ENCODE measurements around the gene DACT2.
A peak's percentile ranks its signal among the peaks of the same experiment; 100 is the strongest.
"Not testable (repeated sequence)": the region's sequence is repeated elsewhere in the genome, so short reads cannot be mapped to it uniquely, and the experiment has no call there.

The DACT2 gene, protein sequence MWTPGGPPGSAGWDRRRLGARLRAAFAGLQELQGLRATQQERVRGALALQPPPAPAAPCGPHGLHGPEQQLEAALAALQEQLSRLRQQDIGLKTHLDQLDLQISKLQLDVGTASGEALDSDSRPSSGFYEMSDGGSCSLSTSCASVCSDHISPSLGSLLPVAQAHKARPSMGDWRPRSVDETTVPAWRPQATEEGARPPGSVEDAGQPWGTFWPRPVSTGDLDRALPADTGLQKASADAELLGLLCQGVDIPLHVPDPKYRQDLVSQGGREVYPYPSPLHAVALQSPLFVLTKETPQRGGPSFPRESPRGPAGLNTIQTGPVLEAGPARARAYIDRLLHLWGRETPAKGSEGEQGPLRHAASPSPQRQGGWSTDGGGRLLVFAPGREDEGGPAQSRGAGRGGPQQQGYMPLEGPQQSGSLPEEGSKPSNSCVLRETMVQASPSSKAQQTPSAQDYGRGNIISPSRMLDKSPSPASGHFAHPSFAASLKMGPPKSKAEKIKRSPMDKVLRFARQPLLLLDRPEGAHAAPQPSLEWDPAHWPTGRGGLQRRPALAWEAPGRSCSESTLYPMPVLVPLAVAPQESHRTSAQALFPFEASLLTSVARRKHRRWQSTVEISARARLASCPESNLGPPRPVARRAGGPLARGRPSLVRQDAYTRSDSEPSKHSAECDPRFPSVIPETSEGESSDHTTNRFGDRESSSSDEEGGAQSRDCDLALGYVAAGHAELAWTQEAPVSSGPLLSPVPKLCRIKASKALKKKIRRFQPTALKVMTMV

DNA sequence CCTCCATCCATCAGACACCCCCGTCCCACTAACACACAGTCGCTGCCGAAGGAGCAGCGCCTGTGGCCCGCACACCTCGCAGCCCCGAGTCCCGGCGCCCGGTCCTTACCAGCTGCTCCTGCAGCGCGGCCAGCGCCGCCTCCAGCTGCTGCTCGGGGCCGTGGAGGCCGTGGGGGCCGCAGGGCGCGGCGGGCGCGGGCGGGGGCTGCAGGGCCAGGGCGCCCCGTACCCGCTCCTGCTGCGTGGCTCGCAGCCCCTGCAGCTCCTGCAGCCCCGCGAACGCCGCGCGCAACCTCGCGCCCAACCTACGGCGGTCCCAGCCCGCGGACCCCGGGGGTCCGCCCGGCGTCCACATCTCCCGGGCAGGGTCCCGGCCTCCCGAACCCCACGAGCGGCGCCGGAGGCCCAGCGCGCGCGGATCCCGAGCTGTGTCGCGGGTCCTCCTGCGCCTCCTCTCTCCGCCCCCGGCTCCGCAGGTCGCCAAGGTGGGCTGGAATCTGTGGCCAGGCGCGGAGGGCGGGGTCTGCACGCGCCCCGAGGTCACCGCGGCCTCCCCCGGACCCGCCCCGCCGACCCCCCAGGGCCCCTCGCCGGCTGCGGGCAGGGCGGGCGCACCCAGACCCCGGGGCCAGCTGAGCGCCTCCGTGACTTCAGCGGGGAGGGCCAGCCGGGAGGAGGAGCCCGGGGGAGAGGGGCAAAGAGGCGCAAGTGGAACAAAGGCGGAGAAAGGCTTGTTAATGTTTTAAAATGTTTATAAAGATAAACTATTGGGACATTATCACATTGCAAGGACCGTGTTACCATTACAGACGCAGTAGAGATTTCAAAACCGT is at the start of gene DACT2:
TSS of gene DACT2 (minus strand) at position 499 of the 833 bp plus-strand sequence. CDS start at position 355, 144 bp downstream.
- DNase-seq = no peak

DNA sequence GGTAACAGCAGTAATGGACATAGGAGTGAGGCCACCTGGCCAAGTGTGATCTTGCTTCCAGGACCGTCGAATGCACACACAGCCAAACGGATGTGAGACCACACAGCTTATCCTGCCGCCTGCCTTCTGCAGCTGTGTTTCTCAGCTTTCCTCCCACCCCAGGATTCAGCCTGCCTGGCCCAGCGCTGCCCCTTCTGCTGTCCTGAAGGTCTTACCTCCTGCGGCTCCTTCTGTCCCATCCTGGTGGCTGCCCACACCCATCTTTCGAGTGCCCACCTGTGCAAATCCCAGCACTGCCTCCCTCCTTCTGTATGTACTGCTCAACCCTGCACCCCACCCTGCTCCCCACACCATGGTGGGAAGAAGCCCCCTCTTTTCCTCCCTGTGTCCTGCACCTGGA is 49.4 kb upstream of the DACT2 start:
- no peak for DNase-seq

DNA sequence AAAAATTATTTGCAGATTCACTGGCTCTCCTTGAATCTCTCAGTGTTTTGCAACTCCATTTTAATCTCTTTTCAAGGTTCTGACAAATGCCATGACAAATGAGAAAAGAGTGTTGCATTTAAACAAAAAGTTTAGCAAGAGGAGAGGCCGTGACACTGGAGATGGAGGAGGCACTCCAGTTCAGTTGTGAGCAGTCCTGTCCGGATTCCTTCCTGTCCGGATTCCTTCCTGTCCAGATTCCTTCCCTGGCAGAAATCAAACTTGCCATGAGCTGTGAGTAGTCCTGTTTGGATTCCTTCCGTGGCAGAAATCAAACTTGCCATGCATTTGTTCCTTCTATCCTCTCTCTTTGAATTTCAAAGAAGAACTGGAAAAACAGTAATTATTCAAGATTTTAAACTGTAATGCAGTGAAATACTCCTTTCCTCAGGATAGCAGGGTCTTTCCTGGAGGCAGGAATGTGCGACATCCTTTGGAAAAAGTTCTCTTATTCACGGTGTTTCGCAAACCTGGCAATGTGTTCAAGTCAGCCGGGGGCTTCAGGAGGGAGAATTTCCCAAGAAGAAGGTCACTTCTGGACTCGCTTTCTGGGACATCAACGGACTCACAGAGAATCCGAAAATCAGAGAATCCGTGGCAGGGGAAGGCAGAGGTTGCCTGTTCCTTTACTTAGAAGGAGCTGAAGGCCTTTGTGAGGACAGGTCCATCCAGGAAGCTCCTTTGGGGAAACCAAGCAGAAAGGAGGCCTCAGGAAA is 48.7 kb upstream of the DACT2 start:
- DNase-seq = no peak

DNA sequence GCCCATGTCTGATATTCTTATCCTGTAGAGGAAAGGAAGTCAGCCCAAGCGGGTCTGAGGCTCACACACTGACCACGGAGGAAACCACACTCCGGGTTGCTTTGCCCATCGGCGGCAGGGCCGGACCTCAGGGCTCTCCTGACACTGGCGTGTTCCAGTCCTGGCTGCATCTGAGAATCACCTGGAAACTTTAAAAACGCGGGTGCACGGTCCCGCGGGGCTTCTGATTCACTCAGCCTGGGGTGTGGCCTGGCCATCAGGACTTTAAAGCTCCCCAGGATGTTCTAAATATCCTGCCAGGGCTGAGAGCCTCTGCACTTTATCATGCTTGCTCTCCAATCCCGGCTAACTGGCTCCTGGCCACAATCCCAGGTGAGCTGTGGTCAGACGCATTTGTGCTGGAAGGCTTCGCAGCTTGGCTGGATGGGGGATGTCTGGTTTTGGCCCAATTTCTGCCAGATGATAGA is 47.7 kb upstream of the DACT2 start:
- DNase-seq = no peak

DNA sequence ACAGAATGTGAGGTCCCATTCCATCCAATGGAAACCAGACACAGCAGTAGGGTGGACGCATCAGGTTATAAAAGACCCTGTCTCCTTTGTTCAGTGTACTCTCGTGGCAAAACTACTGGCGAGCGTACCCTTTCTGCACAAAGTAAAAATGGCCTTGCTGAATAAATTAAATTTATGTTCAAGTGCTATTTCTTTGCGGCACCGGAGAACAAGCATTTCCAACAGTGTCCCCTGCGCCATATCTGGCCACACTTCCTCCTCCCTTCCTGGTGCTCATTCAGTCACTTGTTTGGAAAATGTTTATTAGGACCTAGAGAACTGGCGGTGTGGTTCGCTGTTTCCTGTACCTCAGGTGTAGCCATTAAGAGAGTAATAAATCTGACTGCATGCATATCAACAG is 46.9 kb upstream of the DACT2 start:
- DNase-seq = no peak

DNA sequence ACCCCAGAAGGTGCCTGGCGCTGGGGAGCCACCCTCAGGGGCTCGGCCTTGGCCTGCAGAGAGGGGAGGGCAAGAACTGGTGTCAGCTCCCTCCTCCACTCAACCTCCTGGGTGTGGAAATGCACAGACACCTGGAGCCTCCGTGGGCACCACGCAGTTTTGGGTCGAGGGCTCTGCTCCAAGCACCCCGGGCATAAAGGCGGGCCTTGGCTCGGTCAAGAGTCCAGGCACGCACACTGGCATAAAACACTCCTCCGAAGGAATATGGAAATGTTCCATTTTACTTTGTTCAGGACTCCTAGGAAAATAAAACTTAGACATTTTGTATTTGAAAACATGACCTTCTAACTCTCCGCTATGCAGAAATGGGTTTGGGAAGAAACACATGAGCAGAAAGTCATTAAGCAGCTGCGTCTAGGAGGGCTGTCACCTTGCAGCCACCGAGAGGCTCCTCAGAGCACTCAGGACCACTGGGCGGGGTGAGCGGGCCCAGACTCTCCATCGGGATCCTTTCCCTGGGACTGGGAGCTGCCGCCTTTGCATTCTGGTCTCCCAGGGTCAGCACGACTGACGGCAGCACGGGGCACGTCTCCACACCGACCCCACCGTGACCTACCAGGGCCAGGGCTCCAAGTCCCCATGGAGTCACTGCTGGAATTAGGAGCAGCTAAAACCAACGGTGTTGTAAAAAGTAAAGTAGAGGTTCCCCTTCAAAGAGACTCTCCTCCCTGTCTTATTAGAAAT is 46.0 kb upstream of the DACT2 start:
- DNase-seq = no peak

DNA sequence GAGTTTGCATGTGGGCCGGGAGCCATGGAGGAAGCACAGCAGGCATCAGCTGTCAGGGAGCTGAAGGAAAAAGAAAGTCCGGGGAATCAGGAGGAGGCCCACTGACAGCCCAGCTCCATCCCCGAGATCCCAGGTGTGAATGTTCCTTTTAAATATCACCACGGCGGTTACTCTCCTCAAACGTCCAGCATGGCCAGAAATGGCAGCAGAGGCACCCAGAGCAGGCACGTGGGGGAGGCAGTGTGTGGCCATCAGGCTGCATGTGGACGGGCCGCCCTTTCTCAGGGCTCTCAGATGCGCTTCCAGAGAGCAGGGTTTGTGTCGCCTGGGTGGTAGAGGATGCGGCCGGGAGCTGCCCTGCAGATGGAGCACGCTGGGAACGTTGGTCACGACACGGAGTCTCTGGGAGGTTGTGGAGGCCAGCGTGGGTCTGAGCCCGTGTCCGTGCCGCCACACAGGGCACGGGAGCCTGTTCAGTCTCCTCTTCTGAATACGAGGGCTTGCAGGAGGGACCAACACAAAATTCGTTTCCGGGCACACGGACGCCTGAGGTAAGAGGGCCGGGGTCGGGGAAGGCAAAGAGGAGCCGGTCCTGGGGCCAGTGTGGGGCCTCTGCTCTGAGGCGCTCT is 45.3 kb upstream of the DACT2 start:
- no peak for DNase-seq

DNA sequence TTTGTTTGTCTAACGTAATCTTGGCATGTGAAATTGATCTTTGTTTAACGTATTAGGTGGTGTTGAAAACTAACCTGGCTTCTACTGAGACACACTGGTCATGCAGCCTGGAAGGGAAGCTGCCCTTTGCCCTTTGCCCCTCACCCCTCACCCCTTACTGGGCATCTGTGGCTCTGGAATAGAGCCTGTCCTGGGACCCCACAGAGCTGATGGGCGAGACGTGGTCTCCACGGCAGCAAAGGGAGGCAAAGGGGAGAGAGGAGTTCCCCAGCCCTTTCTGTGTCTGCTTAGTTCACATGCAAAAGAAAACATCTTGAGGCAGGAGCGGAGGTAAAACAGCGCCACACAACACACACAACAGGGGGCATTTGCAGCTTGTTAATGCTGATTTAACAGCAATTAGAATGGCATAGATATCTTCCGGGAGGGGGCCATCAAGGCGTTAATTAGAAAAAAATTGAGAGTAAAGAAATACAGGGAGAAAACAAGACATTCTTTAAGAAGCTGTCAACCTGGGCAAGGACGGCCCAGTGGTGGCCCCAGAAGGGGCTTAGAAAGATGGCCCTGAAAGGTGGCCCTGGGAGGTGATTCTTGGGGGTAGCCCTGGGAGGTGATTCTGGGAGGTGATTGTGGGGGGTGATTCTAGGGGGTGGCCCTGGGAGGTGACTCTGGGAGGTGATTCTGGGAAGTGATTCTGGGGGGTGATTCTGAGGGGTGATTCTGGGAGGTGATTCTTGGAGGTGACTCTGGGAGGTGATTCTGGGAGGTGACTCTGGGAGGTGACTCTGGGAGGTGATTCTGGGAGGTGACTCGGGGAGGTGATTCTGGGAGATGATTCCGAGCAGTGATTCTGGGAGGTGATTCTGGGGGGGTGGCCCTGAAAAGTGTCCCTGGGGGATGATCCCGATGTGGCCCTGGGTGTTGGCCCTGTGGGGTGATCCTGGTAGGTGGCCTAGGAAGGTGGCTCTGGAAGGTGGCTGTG is 44.5 kb upstream of the DACT2 start:
- no peak for DNase-seq

DNA sequence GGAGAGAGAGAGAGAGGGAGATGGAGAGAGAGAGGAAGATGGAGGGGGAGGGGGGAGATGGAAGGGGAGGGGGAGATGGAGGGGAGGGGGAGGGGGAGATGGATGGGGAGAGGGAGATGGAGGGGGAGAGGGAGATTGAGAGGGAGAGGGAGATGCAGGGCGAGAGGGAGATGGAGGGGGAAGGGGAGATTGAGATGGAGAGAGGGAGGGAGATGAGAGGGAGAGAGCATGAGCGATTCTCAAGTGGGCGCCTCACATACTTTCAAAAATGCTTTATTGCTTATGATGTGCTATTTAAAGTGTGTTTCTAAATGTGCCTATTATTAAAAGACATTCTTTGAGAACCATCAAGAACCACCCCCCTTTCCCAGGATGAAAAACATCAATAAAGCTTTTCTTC is 43.7 kb upstream of the DACT2 start:
- no peak for DNase-seq

DNA sequence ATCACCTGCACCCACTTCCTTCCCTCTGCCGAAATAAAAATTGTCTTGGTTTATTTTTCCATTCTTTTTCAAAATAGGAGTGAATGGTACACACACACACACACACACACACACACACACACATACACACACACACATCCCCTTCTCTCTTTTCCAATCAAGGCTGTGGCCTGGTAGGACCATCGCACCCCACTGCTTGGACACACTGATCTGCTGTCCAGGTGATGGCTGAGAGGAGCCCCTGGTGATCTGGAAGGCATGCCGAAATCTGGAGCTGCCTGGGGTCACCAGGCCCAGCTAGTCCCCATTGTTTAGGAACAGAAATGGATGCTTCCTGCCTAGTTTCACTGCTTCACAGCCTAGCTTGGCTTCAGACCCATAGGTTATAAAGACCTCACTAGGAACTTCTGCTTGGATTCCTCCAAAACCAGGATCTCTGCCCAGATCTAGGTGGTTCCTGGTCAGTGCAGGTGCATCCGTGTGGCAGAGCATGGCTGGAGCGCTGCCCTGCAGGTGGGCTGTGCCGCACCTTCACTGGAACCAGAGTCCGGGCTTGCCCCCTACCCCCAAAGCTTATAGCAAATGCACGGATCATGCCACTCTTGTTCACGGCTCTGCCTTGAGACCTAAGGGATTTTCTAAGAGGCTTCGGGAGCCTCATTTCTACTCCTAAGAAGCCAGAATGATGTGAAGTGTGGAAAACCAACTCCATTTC is 42.9 kb upstream of the DACT2 start:
- no peak for DNase-seq

DNA sequence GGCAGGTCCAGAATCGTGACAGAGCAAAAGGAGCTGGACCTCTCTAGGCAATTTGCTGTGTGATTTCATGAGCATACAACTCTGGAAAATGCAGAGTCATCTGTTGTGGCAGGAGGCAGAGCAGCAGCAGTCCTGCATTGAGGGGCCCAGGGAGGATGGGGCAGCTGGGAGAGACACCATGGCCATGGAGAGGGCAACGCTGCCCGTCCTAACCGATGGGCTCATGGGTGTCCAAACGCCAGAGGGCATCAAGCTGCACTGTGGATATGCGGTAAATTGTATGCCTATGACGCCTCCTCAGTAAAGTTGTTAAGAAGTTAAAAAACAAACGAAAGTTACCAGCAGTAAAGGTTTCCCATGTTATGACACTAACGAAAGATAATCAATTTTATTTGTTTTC is 42.2 kb upstream of the DACT2 start:
- DNase-seq = no peak

DNA sequence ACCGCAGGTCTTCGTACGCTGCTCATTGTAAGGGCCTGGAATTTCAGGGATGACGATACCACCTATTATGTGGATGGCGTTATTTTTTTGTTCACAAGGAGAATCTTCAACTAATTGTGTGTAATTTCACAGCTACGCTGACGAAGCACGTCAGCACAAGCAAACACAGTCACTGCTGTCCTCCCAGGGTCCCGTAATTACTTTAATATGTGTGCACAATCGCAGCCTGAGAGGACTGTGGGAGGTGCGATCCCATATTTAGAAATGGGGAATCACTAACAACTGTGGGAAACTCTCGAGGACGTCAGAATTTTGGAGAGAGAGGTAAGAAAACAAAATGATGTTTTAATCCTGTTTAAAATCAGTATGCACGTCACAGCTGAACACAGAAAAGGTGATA is 40.2 kb upstream of the DACT2 start:
- no peak for DNase-seq

DNA sequence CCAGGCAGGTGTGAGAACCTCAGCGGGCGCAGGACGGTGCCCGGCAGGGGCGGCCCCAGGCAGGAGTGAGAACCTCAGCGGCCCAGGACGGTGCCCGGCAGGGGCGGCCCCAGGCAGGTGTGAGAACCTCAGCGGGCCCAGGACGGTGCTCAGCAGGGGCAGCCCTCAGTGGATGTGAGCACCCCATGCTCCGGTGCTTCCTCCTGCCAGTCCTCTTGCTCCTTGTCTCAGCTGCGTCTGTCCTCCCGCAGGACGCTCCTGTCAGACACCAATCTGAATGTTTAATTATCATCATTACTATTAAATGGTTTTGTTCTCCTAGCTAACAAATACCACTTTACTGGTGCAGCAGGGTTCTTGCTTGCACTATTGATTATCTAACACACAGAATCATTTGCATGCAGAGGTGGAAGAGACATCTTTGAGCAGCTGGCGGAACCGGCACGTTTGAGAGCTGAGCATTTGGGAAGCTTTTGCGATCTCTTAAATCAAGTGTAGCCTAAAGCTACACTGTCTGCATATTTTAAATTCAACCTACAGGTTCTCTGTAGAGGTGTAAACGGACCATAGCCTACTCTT is 39.4 kb upstream of the DACT2 start:
- DNase-seq = no peak

DNA sequence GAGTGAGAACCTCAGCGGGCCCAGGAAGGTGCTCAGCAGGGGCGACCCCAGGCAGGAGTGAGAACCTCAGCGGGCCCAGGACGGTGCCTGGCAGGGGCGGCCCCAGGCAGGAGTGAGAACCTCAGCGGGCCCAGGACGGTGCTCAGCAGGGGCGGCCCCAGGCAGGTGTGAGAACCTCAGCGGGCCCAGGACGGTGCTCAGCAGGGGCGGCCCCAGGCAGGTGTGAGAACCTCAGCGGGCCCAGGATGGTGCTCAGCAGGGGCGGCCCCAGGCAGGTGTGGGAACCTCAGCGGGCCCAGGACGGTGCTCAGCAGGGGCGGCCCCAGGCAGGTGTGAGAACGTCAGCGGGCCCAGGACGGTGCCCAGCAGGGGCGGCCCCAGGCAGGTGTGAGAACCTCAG is 37.3 kb upstream of the DACT2 start:
- not testable (repeated sequence) for DNase-seq

DNA sequence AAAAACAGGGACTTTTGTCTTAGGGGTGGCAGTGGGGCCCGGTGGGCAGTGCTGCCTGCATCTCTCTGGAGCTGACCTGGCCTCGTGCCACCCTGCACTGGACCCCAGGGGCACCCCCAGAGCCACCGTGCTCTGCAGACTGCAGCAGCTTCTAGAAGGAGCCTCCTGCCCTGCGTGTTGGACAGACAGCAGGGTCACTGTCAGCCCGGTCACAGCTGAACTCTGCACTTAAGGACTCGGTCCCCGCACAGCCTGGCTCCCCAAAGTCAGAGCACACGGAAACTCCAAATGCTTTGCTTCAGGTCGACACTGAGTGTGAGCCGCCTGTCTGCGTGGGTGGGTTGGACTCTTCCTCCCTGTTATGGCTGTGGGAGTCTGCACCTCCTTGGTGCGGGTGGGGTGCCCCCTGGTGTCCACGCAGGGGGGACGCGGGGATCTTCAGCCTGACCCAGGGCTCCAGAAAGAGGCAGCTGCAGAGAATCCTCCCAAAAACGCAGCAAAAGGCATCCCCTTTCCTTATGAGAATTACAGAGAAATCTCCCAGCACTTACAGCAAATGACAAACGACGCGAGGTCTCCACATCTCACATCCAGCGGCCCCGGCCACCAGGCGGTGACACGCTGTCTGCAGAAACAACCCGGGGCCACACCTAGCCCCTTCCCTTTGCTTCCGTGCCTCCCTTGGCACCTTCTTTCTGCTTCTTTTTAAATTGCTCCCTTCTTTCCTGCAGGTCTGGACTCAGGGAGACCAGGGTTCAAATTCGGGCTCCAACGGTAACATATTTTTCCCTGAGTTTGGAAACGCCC is 36.3 kb upstream of the DACT2 start:
- DNase-seq = peak; percentile 51

DNA sequence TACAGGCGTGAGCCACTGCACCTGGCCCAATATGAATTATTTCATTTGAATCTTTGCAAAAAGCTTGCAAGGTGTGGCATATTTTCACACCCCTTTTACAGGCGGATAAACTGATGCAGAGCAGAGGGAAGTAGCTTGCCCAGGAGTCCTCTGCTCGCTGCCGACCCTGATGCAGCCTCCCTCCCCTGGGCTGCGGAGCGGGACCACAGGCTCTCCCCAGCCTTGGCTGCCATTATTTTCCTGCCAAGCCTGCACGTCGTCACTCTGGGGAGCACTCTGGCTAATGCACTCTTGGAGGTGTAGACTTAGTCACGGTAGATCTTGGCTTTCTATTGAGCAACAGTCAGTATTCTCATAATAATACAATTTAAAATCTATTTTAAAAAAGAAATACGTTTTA is 34.8 kb upstream of the DACT2 start:
- no peak for DNase-seq

DNA sequence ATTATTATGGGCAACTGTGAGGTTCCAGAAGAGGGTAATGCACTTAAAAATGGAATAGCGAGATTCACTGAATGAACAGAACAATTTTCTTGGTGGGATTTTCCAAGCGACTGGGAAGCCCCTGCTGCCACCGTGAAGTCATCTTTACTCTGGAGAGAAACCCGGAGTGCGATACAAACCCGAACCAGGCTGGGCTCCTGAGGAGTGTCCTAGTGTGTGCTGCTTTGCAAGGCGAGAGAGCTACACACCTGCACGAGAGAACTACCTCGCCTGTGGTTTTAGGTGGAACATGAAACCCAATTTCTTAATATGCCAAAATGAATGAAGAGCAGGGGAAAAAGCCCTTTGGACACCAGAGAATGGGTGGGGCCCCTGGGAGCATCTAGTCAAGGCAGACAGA is 33.5 kb upstream of the DACT2 start:
- no peak for DNase-seq

DNA sequence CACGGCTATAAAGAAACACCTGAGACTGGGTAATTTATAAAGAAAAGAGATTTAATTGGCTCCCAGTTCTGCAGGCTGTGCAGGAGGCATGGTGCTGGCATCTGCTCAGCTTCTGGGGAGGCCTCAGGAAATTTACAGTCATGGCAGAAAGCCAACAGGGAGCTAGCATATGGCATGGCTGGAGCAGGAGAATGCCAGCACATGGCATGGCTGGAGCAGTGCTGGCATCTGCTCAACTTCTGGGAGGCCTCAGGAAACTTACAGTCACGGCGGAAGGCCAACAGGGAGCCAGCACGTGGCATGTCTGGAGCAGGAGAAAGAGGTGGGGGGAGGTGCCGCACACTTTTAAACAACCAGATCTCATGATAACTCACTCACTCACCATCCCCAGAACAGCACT is 32.5 kb upstream of the DACT2 start:
- DNase-seq = no peak

All from midbrain (tissue), 1 donor.